KMS-11 (cell line): Measurements from ENCODE around the gene EBLN1.
A peak's percentile ranks its signal among the peaks of the same experiment; 100 is the strongest.

Source experiments
- H2AFZ ChIP-seq: fragments of 200-600 bp; sonication (generic); 2 replicates; pipeline ENCODE4 v1.6.1; 2016; ENCODE audit warnings: antibody characterized with exemption, mixed run types, low read depth
- H3K27ac ChIP-seq: fragments of 200-600 bp; sonication (generic); 2 replicates; pipeline ENCODE4 v1.6.1; 2016; ENCODE audit warnings: mild to moderate bottlenecking, mixed run types
- H3K27me3 ChIP-seq: fragments of 200-600 bp; sonication (generic); 2 replicates; pipeline ENCODE4 v1.6.1; 2017; ENCODE audit warnings: mild to moderate bottlenecking, low read depth, mixed run types, moderate library complexity; ENCODE audit not compliant: insufficient read depth
- H3K36me3 ChIP-seq: fragments of 200-600 bp; sonication (generic); 2 replicates; pipeline ENCODE4 v1.6.1; 2017; ENCODE audit warnings: mild to moderate bottlenecking, mixed run types; ENCODE audit not compliant: insufficient read depth
- H3K4me1 ChIP-seq: fragments of 200-600 bp; sonication (generic); 2 replicates; pipeline ENCODE4 v1.6.1; 2016; ENCODE audit warnings: mild to moderate bottlenecking, low read depth, mixed run types; ENCODE audit not compliant: poor library complexity, severe bottlenecking
- H3K4me2 ChIP-seq: fragments of 200-600 bp; sonication (generic); 2 replicates; pipeline ENCODE4 v1.7.0; 2016; ENCODE audit warnings: mild to moderate bottlenecking, mixed run types
- H3K4me3 ChIP-seq: fragments of 200-600 bp; sonication (generic); IDR thresholded peaks from 2 replicates; pipeline ENCODE4 v1.6.1; 2017; ENCODE audit warnings: low read depth, low read length, mixed read lengths; ENCODE audit not compliant: insufficient read depth
- H3K79me2 ChIP-seq: fragments of 200-600 bp; sonication (generic); 2 replicates; pipeline ENCODE4 v1.6.1; 2016; ENCODE audit warnings: low read depth, mixed run types; ENCODE audit not compliant: insufficient read depth
- H3K9ac ChIP-seq: fragments of 200-600 bp; sonication (generic); 2 replicates; pipeline ENCODE4 v1.6.1; 2016; ENCODE audit warnings: mild to moderate bottlenecking, mixed run types
- H4K20me1 ChIP-seq: fragments of 200-600 bp; sonication (generic); 2 replicates; pipeline ENCODE4 v1.6.1; 2016; ENCODE audit warnings: mild to moderate bottlenecking, mixed run types; ENCODE audit not compliant: insufficient read depth
- CTCF ChIP-seq: fragments of 200-600 bp; sonication (generic); conservative IDR thresholded peaks from 2 replicates; pipeline ENCODE4 v1.6.1; 2017; ENCODE audit warnings: low read depth, mild to moderate bottlenecking, antibody characterized with exemption, low read length, moderate library complexity, mixed read lengths

The EBLN1 gene

GRCh38 chr10:22258471-22258870 lies 40.7 kb upstream of the EBLN1 start:
- peak overlapping the region; percentile 95 for H3K27ac ChIP-seq
- no peaks in the 10 kb centered on the region for H3K36me3 ChIP-seq
- no peaks in the 10 kb centered on the region for H4K20me1 ChIP-seq
- H2AFZ ChIP-seq, result 0 out of 2 replicates have a peak overlapping the region, but pooled peaks have one; percentile 2
- TF ChIP-seq CTCF, result no peak
- no peak overlapping the region for H3K4me3 ChIP-seq
- peaks cover 58% of the 10 kb centered on the region for H3K79me2 ChIP-seq
- H3K4me1 ChIP-seq, result peaks cover 52% of the 10 kb centered on the region
- peak overlapping the region; percentile 97 for H3K4me2 ChIP-seq
- H3K9ac ChIP-seq, result peak overlapping the region; percentile 97
- H3K27me3 ChIP-seq, result no peaks in the 10 kb centered on the region

- Histone ChIP-seq H3K4me1 (peaks cover 52% of the 10 kb centered on the region), H3K36me3 (no peaks in the 10 kb centered on the region), H3K9ac (peak overlapping the region; percentile 97), H4K20me1 (no peaks in the 10 kb centered on the region), H3K4me2 (peak overlapping the region; percentile 97), H3K79me2 (peaks cover 89% of the 10 kb centered on the region), H3K4me3 (no peak overlapping the region), H3K27ac (peak overlapping the region; percentile 95), H2AFZ (no peak overlapping the region), H3K27me3 (no peaks in the 10 kb centered on the region)
- no peak for TF ChIP-seq CTCF
Observed at GRCh38 chr10:22253580-22253882, 35.7 kb upstream of the EBLN1 start.

GRCh38 chr10:22252801-22253579 lies 35.2 kb upstream of the EBLN1 start:
- Histone ChIP-seq H3K4me3 (no peak overlapping the region), H3K27ac (peak overlapping the region; percentile 95), H3K27me3 (no peaks in the 10 kb centered on the region), H4K20me1 (no peaks in the 10 kb centered on the region), H3K9ac (peak overlapping the region; percentile 97), H3K79me2 (peaks cover 89% of the 10 kb centered on the region), H3K36me3 (no peaks in the 10 kb centered on the region), H3K4me1 (peaks cover 51% of the 10 kb centered on the region), H2AFZ (peak overlapping the region; percentile 50), H3K4me2 (peak overlapping the region; percentile 97)
- TF ChIP-seq CTCF, result no peak

GRCh38 chr10:22252224-22252800 lies 34.5 kb upstream of the EBLN1 start:
- Histone ChIP-seq H4K20me1 (no peaks in the 10 kb centered on the region), H3K27ac (peak overlapping the region; percentile 95), H3K79me2 (peaks cover 83% of the 10 kb centered on the region), H3K9ac (peak overlapping the region; percentile 97), H3K4me3 (no peak overlapping the region), H3K4me2 (peak overlapping the region; percentile 97), H2AFZ (peak overlapping the region; percentile 50), H3K27me3 (no peaks in the 10 kb centered on the region), H3K36me3 (no peaks in the 10 kb centered on the region), H3K4me1 (peaks cover 48% of the 10 kb centered on the region)
- no peak for TF ChIP-seq CTCF
